ENCODE results near the gene RABAC1. TPM values are rescaled to one million over a fixed set of nuclear protein-coding genes. Genes with fewer than 3 reads are reported as not detected.

The RABAC1 gene
- total RNA-seq, 2 donors from 2014 or later: 172 to 197 TPM

DNA sequence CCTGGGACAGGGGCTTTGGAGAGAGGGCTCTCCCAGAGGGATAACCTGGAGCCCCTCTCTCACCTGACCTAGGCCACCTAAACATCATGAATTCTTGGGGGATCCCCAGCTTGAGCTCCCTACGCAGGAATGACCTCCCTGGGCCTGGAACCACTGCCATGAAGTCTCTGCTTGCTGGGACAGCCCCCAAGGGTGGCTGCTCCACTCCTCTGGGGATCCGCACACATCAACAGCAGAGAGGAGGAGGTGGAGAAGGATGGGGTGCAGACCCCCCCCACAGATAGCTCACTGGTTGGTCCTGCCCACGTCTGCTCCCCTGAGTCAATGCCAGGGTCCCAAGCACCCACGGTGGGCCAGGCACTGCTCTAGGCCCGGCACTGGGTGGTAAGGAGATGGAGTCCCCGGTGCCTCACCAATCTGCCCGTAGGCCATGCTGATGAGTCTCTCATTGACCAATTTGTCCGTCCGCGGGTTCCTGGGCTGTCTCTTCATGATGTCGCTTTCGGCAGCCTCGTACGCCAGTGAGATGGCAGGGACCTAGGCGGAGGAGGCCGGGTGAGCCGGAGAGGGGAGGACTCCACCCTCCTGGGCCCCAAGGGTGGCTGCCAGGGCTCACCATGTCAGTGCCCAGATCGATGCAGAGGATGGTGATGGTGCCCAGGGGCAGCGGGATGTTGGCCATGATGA lies 10.8 kb upstream of the RABAC1 start:
- intact Hi-C loops (cut with DNase I): no loop called here
- H3K4me1 ChIP-seq: no peaks in the 10 kb centered on the region
- no peaks in the 10 kb centered on the region for H3K36me3 ChIP-seq
- no peak overlapping the region for H3K4me3 ChIP-seq
- no peak overlapping the region for H3K9ac ChIP-seq (ENCODE audit: low read depth in 2 of 2, low read length in 2 of 2)
- TF ChIP-seq, protein P1, sequence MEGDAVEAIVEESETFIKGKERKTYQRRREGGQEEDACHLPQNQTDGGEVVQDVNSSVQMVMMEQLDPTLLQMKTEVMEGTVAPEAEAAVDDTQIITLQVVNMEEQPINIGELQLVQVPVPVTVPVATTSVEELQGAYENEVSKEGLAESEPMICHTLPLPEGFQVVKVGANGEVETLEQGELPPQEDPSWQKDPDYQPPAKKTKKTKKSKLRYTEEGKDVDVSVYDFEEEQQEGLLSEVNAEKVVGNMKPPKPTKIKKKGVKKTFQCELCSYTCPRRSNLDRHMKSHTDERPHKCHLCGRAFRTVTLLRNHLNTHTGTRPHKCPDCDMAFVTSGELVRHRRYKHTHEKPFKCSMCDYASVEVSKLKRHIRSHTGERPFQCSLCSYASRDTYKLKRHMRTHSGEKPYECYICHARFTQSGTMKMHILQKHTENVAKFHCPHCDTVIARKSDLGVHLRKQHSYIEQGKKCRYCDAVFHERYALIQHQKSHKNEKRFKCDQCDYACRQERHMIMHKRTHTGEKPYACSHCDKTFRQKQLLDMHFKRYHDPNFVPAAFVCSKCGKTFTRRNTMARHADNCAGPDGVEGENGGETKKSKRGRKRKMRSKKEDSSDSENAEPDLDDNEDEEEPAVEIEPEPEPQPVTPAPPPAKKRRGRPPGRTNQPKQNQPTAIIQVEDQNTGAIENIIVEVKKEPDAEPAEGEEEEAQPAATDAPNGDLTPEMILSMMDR (IDR thresholded peaks at IDR 0.05): no peak
- DNase-seq: no peak
- H3K9me3 ChIP-seq: no peaks in the 10 kb centered on the region
- H3K27me3 ChIP-seq: no peaks in the 10 kb centered on the region
- H3K27ac ChIP-seq: no peak overlapping the region

- TF ChIP-seq, protein P1 (IDR thresholded peaks at IDR 0.05): no peak
- no peak for DNase-seq
- no peaks in the 10 kb centered on the region for H3K27me3 ChIP-seq
Measured at GRCh38 chr19:41968751-41969595, 9.9 kb upstream of the RABAC1 start.

DNA sequence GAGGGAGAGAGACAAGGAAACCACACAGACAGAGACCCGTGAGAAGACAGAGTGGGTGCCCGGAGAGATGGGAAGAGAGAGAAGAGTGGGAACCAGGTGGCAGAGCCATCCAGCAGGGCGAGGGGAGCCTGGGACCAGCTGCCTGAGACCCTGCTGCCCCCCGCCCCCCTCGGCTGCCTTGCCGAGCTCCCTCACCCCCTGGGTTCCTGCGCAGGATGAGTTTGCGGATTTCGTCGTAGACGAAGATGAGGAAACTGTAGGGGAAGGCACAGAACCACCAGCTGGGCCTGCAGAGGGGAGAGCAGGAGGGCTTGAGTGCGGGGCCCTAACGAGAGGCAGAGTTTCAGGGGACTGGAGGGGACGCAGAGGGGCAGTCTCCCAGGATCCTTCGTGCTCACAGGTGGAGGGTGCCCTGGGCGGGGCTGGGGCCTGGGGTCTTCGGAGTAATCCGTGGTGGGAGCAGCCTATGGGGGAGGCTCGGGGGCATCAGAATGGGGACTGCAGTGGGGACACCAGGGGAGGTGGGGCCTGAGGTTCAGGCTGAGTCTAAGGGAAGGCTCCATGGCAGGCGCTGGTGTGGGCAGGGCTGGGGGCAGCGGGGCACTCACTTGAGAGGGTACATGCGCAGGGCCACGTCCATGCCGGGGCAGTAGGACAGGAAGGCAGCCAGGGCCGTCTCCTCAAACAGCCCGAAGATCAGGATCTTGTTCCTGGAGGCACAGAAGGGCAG lies 8.1 kb upstream of the RABAC1 start:
- intact Hi-C loops (cut with DNase I): no loop called here
- DNase-seq: no peak
- Histone ChIP-seq H3K4me3 (no peak overlapping the region), H3K27ac (no peak overlapping the region), H3K9ac (ENCODE audit: low read depth in 2 of 2, low read length in 2 of 2) (no peak overlapping the region), H3K9me3 (no peaks in the 10 kb centered on the region), H3K36me3 (no peaks in the 10 kb centered on the region), H3K27me3 (no peaks in the 10 kb centered on the region), H3K4me1 (no peaks in the 10 kb centered on the region)
- TF ChIP-seq, protein P1 (IDR thresholded peaks at IDR 0.05): no peak

More at GRCh38 chr19:41968751-41969595, 9.9 kb upstream of the RABAC1 start:
- no peak overlapping the region for H3K9ac ChIP-seq (ENCODE audit: low read depth in 2 of 2, low read length in 2 of 2)
- no peaks in the 10 kb centered on the region for H3K4me1 ChIP-seq
- H3K9me3 ChIP-seq: no peaks in the 10 kb centered on the region
- no peaks in the 10 kb centered on the region for H3K36me3 ChIP-seq
- no peak overlapping the region for H3K27ac ChIP-seq
- no peak overlapping the region for H3K4me3 ChIP-seq
- intact Hi-C loops (cut with DNase I): no loop called here

GRCh38 chr19:41965106-41965505 lies 6.0 kb upstream of the RABAC1 start:
- no peak overlapping the region for H3K27ac ChIP-seq
- no peaks in the 10 kb centered on the region for H3K27me3 ChIP-seq
- no peak for DNase-seq
- TF ChIP-seq, protein P1 (IDR thresholded peaks at IDR 0.05): no peak
- H3K9me3 ChIP-seq: no peaks in the 10 kb centered on the region
- no peaks in the 10 kb centered on the region for H3K36me3 ChIP-seq
- H3K9ac ChIP-seq (ENCODE audit: low read depth in 2 of 2, low read length in 2 of 2): no peak overlapping the region
- H3K4me3 ChIP-seq: no peak overlapping the region
- intact Hi-C loops (cut with DNase I): no loop called here
- H3K4me1 ChIP-seq: no peaks in the 10 kb centered on the region

GRCh38 chr19:41960973-41961372 lies 1.9 kb upstream of the RABAC1 start:
- intact Hi-C loops (cut with DNase I): no loop called here

More at GRCh38 chr19:41960973-41961372, 1.9 kb upstream of the RABAC1 start:
- H3K9ac ChIP-seq (ENCODE audit: low read depth in 2 of 2, low read length in 2 of 2): no peak overlapping the region
- no peaks in the 10 kb centered on the region for H3K27me3 ChIP-seq
- H3K4me3 ChIP-seq: no peak overlapping the region
- no peak overlapping the region for H3K27ac ChIP-seq
- H3K36me3 ChIP-seq: no peaks in the 10 kb centered on the region
- H3K9me3 ChIP-seq: no peaks in the 10 kb centered on the region
- TF ChIP-seq, protein P1 (IDR thresholded peaks at IDR 0.05): no peak
- DNase-seq: no peak
- peaks cover 4% of the 10 kb centered on the region for H3K4me1 ChIP-seq

Measured in colonic mucosa (tissue), 4 donors.